ENCODE measurements around the gene CADM2.

DNA sequence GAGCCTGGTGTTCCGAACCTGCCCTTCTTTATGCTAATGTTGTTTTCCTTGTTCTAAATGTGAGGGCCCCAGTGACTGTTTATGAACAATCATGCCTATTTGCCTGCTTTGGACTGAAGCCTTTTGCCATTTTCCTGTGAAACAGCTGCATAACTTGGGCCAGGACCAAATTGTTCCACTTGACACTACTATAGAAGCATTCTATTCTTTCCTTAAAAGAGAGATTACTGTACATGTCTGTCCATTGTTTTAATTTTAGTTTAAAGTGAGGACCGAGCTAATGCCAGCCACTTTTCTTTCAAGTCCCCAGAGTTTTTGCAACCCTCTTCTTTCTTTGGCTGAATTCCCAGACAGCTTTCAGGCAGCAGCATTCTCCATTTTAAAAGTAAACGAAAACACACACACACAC, 980.3 kb downstream of the CADM2 start:
- TF ChIP-seq POLR2A (IDR thresholded peaks at IDR 0.05; ENCODE audit: low read length) = no peak
- TF ChIP-seq GATA1 (IDR thresholded peaks at IDR 0.05; ENCODE audit: low read depth, low read length) = no peak

Measured in erythroblast (primary cell).